Measurements from ENCODE around the gene ZMYND19.

GRCh38 chr9:137593176-137593575 is 2.9 kb upstream of the ZMYND19 start:
- TF ChIP-seq ZSCAN18 (tag by site-specific recombination; IDR thresholded peaks at IDR 0.05), result no peak
- no peak for TF ChIP-seq ZFP3 (tag by site-specific recombination; IDR thresholded peaks at IDR 0.05; ENCODE audit: low read depth)

Data from HEK293 (cell line).